H1 (cell line): ENCODE data around the gene GDI2. TPM values are rescaled to one million over a fixed set of nuclear protein-coding genes. Genes with fewer than 3 reads are reported as not detected.

Experiments used
- CTCF ChIA-PET: fragments of 300-600 bp; sonication (Branson Sonifier 250); formaldehyde crosslinking; loops from one replicate; lab custom pipeline; 2021; ENCODE audit not compliant: partially characterized antibody; lab: Charles Lee
- POLR2A ChIA-PET: fragments of 300-600 bp; sonication (Branson Sonifier 250); formaldehyde crosslinking; loops from one replicate; lab custom pipeline; 2021; ENCODE audit warnings: inconsistent platforms; ENCODE audit not compliant: partially characterized antibody; lab: Charles Lee
- DNase-seq, 2 experiments: peaks; one replicate each; pipeline versions ENCODE4 v3.0.0 to v3.0.0-alpha.2; 2010 to 2022; ENCODE audit warnings: low spot score in 2 of 2, low read depth in 1 of 2, mixed read lengths in 1 of 2
- FAIRE-seq: peaks from 2 replicates; lab custom pipeline; 2011; peaks lifted over from hg19 to GRCh38; lab: Jason Lieb, UNC
- H2AFZ ChIP-seq: 2 replicates; pipeline ENCODE4 v1.8.1; 2012; ENCODE audit warnings: low read length, inconsistent platforms
- H2AK5ac ChIP-seq: 2 replicates; pipeline ENCODE4 v1.6.1; 2013; ENCODE audit warnings: low read depth, low read length
- H2BK120ac ChIP-seq: replicated peaks from 2 replicates; pipeline ENCODE3; 2013; ENCODE audit warnings: low read depth, low read length, inconsistent platforms
- H2BK12ac ChIP-seq: 2 replicates; pipeline ENCODE4 v1.6.1; 2013; ENCODE audit warnings: low read depth, low read length
- H2BK15ac ChIP-seq: 2 replicates; pipeline ENCODE4 v1.6.1; 2013; ENCODE audit warnings: low read length
- H2BK20ac ChIP-seq: 2 replicates; pipeline ENCODE4 v1.6.1; 2013; ENCODE audit warnings: low read length
- H2BK5ac ChIP-seq: 2 replicates; pipeline ENCODE4 v1.6.1; 2013; ENCODE audit warnings: low read depth, low read length
- H3K14ac ChIP-seq: 2 replicates; pipeline ENCODE4 v1.6.1; 2013; ENCODE audit warnings: inconsistent platforms; ENCODE audit not compliant: insufficient read length
- H3K18ac ChIP-seq: 2 replicates; pipeline ENCODE4 v1.6.1; 2013; ENCODE audit warnings: low read length; ENCODE audit errors: extremely low read depth
- H3K23ac ChIP-seq: 2 replicates; pipeline ENCODE4 v1.6.1; 2013; ENCODE audit warnings: inconsistent platforms; ENCODE audit not compliant: insufficient read length
- H3K23me2 ChIP-seq: 2 replicates; pipeline ENCODE4 v1.6.1; 2013; ENCODE audit warnings: low read depth, low read length
- H3K27ac ChIP-seq: 2 replicates; pipeline ENCODE4 v1.6.1; 2011; ENCODE audit warnings: low read depth, low read length, inconsistent platforms
- H3K27me3 ChIP-seq, 4 experiments: replicated peaks in 1 of 4; 1 replicate in 1 of 4; 2 replicates in 3 of 4; pipeline versions ENCODE4 v1.6.1 to v1.8.1; 2011 to 2013; ENCODE audit warnings: low read length in 3 of 4, mild to moderate bottlenecking in 3 of 4, inconsistent platforms in 2 of 4, mixed read lengths in 2 of 4, moderate library complexity in 1 of 4; ENCODE audit not compliant: control insufficient read depth in 3 of 4, insufficient read depth in 3 of 4; ENCODE audit errors: extremely low read depth in 1 of 4
- H3K36me3 ChIP-seq, 4 experiments: 2 replicates each; pipeline versions ENCODE4 v1.6.1 to v1.8.1; 2011 to 2013; ENCODE audit warnings: mild to moderate bottlenecking in 4 of 4, low read length in 3 of 4, moderate library complexity in 2 of 4, control low read depth in 1 of 4, inconsistent platforms in 1 of 4; ENCODE audit not compliant: insufficient read depth in 4 of 4, control insufficient read depth in 2 of 4
- H3K4ac ChIP-seq: replicated peaks from 2 replicates; pipeline ENCODE3; 2013; ENCODE audit warnings: low read length, low read depth, mixed read lengths, inconsistent platforms; ENCODE audit not compliant: insufficient read length
- H3K4me1 ChIP-seq, 4 experiments: replicated peaks in 1 of 4; 1 replicate in 1 of 4; 2 replicates in 3 of 4; pipeline versions ENCODE4 v1.6.1 to v1.8.1; 2011 to 2013; ENCODE audit warnings: low read length in 3 of 4, inconsistent platforms in 2 of 4, mixed read lengths in 1 of 4; ENCODE audit not compliant: insufficient read depth in 4 of 4, control insufficient read depth in 3 of 4
- H3K4me2 ChIP-seq, 2 experiments: 2 replicates each; pipeline versions ENCODE4 v1.6.1 to v1.8.1; 2011 to 2013; ENCODE audit warnings: low read depth in 2 of 2, low read length in 2 of 2, control low read depth in 1 of 2, inconsistent platforms in 1 of 2, mild to moderate bottlenecking in 1 of 2; ENCODE audit not compliant: insufficient read depth in 1 of 2
- H3K4me3 ChIP-seq, 4 experiments: fragments of 200-600, 300-600 bp in 1 of 4; sonication (generic), shearing (Covaris generic), sonication (Bioruptor Twin) in 1 of 4; 2 replicates each; pipeline versions ENCODE4 v1.5.1 to v1.8.1; 2011 to 2016; ENCODE audit warnings: low read length in 4 of 4, low read depth in 3 of 4, control low read depth in 2 of 4, inconsistent platforms in 2 of 4, mild to moderate bottlenecking in 2 of 4, mixed read lengths in 1 of 4, moderate library complexity in 1 of 4; ENCODE audit not compliant: insufficient read depth in 2 of 4; ENCODE audit errors: extremely low read depth in 1 of 4
- H3K56ac ChIP-seq: replicated peaks from 2 replicates; pipeline ENCODE3; 2013; ENCODE audit warnings: low read depth, mild to moderate bottlenecking, mixed read lengths, low read length, inconsistent platforms; ENCODE audit not compliant: insufficient read length
- H3K79me1 ChIP-seq: 2 replicates; pipeline ENCODE4 v1.6.1; 2013; ENCODE audit warnings: low read depth, low read length, control low read depth
- H3K79me2 ChIP-seq, 2 experiments: 2 replicates each; pipeline versions ENCODE4 v1.6.1 to v1.8.1; 2012 to 2013; ENCODE audit warnings: low read length in 2 of 2, mild to moderate bottlenecking in 2 of 2, inconsistent platforms in 1 of 2; ENCODE audit not compliant: insufficient read depth in 2 of 2, control insufficient read depth in 1 of 2
- H3K9ac ChIP-seq, 4 experiments: replicated peaks in 1 of 4; 1 replicate in 1 of 4; 2 replicates in 3 of 4; pipeline versions ENCODE4 v1.6.1 to v1.8.1; 2011 to 2013; ENCODE audit warnings: low read depth in 3 of 4, low read length in 3 of 4, control low read depth in 2 of 4, mild to moderate bottlenecking in 2 of 4, moderate library complexity in 2 of 4, inconsistent platforms in 1 of 4; ENCODE audit errors: extremely low read depth in 1 of 4
- H3K9me3 ChIP-seq, 2 experiments: 2 replicates each; pipeline versions ENCODE4 v1.6.1 to v1.8.1; 2012 to 2013; ENCODE audit warnings: mild to moderate bottlenecking in 2 of 2, moderate library complexity in 2 of 2, control low read depth in 1 of 2, inconsistent platforms in 1 of 2, low read depth in 1 of 2, low read length in 1 of 2, mixed read lengths in 1 of 2; ENCODE audit not compliant: insufficient read depth in 2 of 2
- H4K20me1 ChIP-seq, 2 experiments: replicated peaks in 1 of 2; 2 replicates each; pipeline versions ENCODE3 to v1.8.1; 2011 to 2013; ENCODE audit warnings: inconsistent platforms in 2 of 2, low read length in 2 of 2, mild to moderate bottlenecking in 1 of 2; ENCODE audit not compliant: insufficient read depth in 2 of 2, control insufficient read depth in 1 of 2
- H4K5ac ChIP-seq: 2 replicates; pipeline ENCODE4 v1.6.1; 2013; ENCODE audit warnings: low read length, low read depth, mixed read lengths, inconsistent platforms; ENCODE audit not compliant: insufficient read length
- H4K8ac ChIP-seq: 2 replicates; pipeline ENCODE4 v1.8.0; 2013; ENCODE audit warnings: mild to moderate bottlenecking, moderate library complexity, low read length, inconsistent platforms; ENCODE audit not compliant: insufficient read depth; ENCODE audit errors: extremely low read depth
- H4K91ac ChIP-seq: replicated peaks from 2 replicates; pipeline ENCODE3; 2013; ENCODE audit warnings: low read length, mixed read lengths, inconsistent platforms; ENCODE audit not compliant: insufficient read length
- WGBS, 2 experiments: shearing (Covaris generic) in 1 of 2; methylation state at CpG; one replicate each; pipeline versions ENCODE4 v1.1.6 to v1.1.7; 2013 to 2015; ENCODE audit warnings: low lambda C conversion rate in 2 of 2, mixed read lengths in 2 of 2, inconsistent platforms in 1 of 2, low coverage in 1 of 2, missing lambda C conversion rate in 1 of 2; ENCODE audit not compliant: insufficient replicate concordance in 2 of 2, insufficient coverage in 1 of 2, insufficient read length in 1 of 2; ENCODE audit errors: extremely low coverage in 1 of 2, missing lambda C conversion rate in 1 of 2; 5-methylcytosine and 5-hydroxymethylcytosine counted together
- polyA plus RNA-seq, 7 experiments: library from polyadenylated mRNA; depleted of rRNA in 3 of 7; stranded (reverse) in 5 of 7; unstranded in 2 of 7; fragments of >200 nt in 5 of 7; fragments of 200-250 nt in 2 of 7; gene quantifications; 1 replicate in 5 of 7; 2 replicates in 1 of 7; 4 replicates in 1 of 7; pipeline versions ENCODE4 v1.2.1 to v1.2.3, GENCODE V29; 2011 to 2013; ENCODE audit warnings: missing spikeins in 2 of 7, mixed read lengths in 2 of 7
- total RNA-seq: library from RNA; stranded (reverse); fragmentation: NEBNext Ultra II Directional; extraction: Animal tissue kit (Norgen Biotek cat#: 25700); gene quantifications from 2 replicates; pipeline ENCODE4 v1.2.1, GENCODE V29; 2021

GDI2 gene
- total and polyA plus RNA-seq, 2 of the 8 experiments (the other 6 are each of a cell fraction or from before 2014, with no cell fraction given), result 168 to 385 TPM

DNA sequence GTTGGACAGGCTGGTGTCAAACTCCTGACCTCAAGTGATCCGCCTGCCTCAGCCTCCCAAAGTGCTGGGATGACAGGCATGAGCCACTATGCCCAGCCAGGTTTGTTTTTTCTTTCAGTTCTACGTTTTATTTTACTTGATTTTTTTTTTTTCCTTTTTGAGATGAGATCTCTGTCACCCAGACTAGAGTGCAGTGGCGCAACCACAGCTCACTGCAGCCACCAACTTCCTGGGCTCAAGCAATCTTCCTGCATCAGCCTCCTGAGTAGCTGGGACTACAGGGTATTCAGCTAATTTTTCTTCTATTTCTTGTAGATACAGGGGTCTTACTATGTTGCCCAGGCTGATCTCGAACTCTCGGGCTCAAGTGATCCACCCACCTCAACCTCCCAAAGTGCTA is 24.3 kb downstream of the GDI2 start:
- Histone ChIP-seq H3K4me1 (no peaks in the 10 kb centered on the region), H2BK120ac (no peak overlapping the region), H3K79me1 (no peaks in the 10 kb centered on the region; the same call in 1 of the 2 replicates), H3K9ac (no peak overlapping the region), H3K14ac (no peak overlapping the region), H3K36me3 (peaks cover 20 to 91% (median 70%) of the 10 kb centered on the region in 4 experiments), H3K4ac (no peak overlapping the region), H3K56ac (no peak overlapping the region), H2BK15ac (no peak overlapping the region), H3K4me3 (no peak overlapping the region), H3K27me3 (no peaks in the 10 kb centered on the region), H4K5ac (no peak overlapping the region), H3K23me2 (no peaks in the 10 kb centered on the region), H2BK5ac (no peak overlapping the region), H2BK20ac (no peak overlapping the region), H3K9me3 (no peaks in the 10 kb centered on the region), H4K91ac (no peak overlapping the region), H4K20me1 (peaks cover 0 to 2% of the 10 kb centered on the region in 2 experiments), H2AFZ (no peak overlapping the region), H3K18ac (no peak overlapping the region), H3K27ac (no peak overlapping the region), H2BK12ac (no peak overlapping the region), H3K79me2 (peaks cover 2 to 67% of the 10 kb centered on the region in 2 experiments; a peak in 3 of 4 replicates), H4K8ac (no peak overlapping the region), H3K23ac (no peak overlapping the region), H3K4me2 (no peak overlapping the region), H2AK5ac (no peak overlapping the region)
- ChIA-PET POLR2A (interaction anchor here (0.8 to 1.0 kb wide), 2 partner anchors 16 to 22 kb away, joined by 3 to 4 read pairs; no protein-coding TSS in a partner anchor), CTCF (interaction anchor here (0.6 to 0.7 kb wide), 3 partner anchors 53 to 252 kb away, joined by 3 read pairs; no protein-coding TSS in a partner anchor)
- no peak for DNase-seq
- 93% methylated on average over 5 of the region's 5 CpGs; no CpG with 5 or more reads in 1 of the 2 experiments for WGBS, 2 experiments
- FAIRE-seq, result no peak
